BLaER1 treated with 17β-estradiol and CSF1 and Interleukin-3, amounts not matched to agents 10 nM and 100 nM (cell line): ENCODE data around the gene PHYHIPL.
"Not testable (repeated sequence)": the region's sequence is repeated elsewhere in the genome, so short reads cannot be mapped to it uniquely, and the experiment has no call there.

Source experiments
- H3K27ac ChIP-seq, 11 experiments: shearing (Covaris generic); formaldehyde crosslinking; 2 replicates each; pipeline ENCODE4 v1.8.1; 2022
- H3K27me3 ChIP-seq, 11 experiments: shearing (Covaris generic); formaldehyde crosslinking; 2 replicates each; pipeline ENCODE4 v1.8.1; 2022
- H3K36me3 ChIP-seq, 11 experiments: shearing (Covaris generic); formaldehyde crosslinking; 2 replicates each; pipeline ENCODE4 v1.8.1; 2022
- H3K4me1 ChIP-seq, 10 experiments: shearing (Covaris generic); formaldehyde crosslinking; 2 replicates each; pipeline ENCODE4 v1.8.1; 2022
- H3K4me2 ChIP-seq, 11 experiments: shearing (Covaris generic); formaldehyde crosslinking; 2 replicates each; pipeline ENCODE4 v1.8.1; 2022
- H3K4me3 ChIP-seq, 10 experiments: shearing (Covaris generic); formaldehyde crosslinking; 2 replicates each; pipeline ENCODE4 v1.8.1; 2022
- H3K9ac ChIP-seq, 11 experiments: shearing (Covaris generic); formaldehyde crosslinking; 2 replicates each; pipeline ENCODE4 v1.8.1; 2022
- H3K9me3 ChIP-seq, 11 experiments: shearing (Covaris generic); formaldehyde crosslinking; replicated peaks in 1 of 11; 2 replicates each; pipeline ENCODE4 v1.8.1; 2022
- H4K20me1 ChIP-seq, 11 experiments: shearing (Covaris generic); formaldehyde crosslinking; 2 replicates each; pipeline ENCODE4 v1.8.1; 2022
- Cebpa-rat ChIP-seq, 11 experiments: shearing (Covaris generic); IDR thresholded peaks; 2 replicates each; pipeline ENCODE4 v1.8.1; 2022

PHYHIPL gene

DNA sequence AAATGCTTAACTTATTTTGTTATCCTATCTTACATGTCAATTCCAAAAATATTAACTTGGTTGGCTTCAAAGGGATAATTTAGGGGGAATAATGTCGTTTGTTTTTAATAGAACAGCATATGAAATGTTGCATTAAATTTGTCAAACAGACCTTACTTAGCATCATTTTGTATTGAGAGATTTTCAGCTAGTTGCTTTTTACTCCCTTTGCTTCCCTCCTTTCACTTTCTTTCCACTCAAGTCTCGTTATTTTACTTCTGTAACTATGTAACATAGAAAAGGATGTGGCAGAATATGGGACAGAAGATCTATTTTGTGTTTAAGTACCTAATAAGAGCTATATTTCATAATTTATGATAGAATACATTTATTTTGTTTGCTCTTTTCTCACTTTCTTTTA lies 2.6 kb downstream of the PHYHIPL start:
- H3K4me1 ChIP-seq = no peaks in the 10 kb centered on the region
- H4K20me1 ChIP-seq = no peaks in the 10 kb centered on the region
- H3K27ac ChIP-seq = no peak overlapping the region
- H3K36me3 ChIP-seq = no peaks in the 10 kb centered on the region
- H3K4me2 ChIP-seq = no peak overlapping the region
- no peak overlapping the region for H3K9ac ChIP-seq
- no peak overlapping the region for H3K4me3 ChIP-seq
- peaks cover 13 to 20% (median 17%) of the 10 kb centered on the region in 11 experiments; a peak in 21 of 22 replicates for H3K9me3 ChIP-seq
- TF ChIP-seq Cebpa-rat (IDR thresholded peaks at IDR 0.05) = no peak
- no peaks in the 10 kb centered on the region for H3K27me3 ChIP-seq

DNA sequence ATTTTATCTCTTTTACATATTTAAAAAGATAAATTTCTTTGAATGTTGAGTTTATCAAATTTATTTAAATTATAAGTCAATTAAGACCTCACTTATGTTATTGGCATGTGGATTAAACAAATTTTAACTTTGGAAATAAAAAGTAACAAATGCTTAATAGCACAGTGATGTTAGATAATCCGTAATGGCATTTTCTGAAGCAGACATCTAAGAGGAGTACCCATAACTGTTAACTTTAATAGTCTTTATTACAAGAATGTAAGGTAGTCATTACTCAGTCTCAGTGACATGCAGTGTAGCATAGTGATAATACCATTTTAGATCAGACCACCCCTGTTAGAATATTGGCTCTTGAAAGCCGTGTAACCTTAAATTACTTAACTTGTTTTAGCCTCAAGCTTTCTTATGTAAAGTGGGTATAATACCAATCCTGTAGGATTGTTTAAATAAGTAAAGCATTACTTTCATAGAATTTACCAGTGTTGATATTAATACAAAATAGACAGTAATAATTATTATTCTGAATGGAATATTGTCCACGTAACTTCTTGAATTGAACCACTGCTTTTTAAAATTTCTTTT lies 4.3 kb downstream of the PHYHIPL start:
- no peaks in the 10 kb centered on the region for H4K20me1 ChIP-seq
- H3K36me3 ChIP-seq = no peaks in the 10 kb centered on the region
- H3K4me2 ChIP-seq = no peak overlapping the region
- H3K9ac ChIP-seq = no peak overlapping the region
- H3K27ac ChIP-seq = no peak overlapping the region
- H3K4me3 ChIP-seq = no peak overlapping the region
- no peak for TF ChIP-seq Cebpa-rat (IDR thresholded peaks at IDR 0.05)
- no peaks in the 10 kb centered on the region for H3K4me1 ChIP-seq
- peaks cover 12 to 16% (median 15%) of the 10 kb centered on the region in 11 experiments; a peak in 21 of 22 replicates for H3K9me3 ChIP-seq
- no peaks in the 10 kb centered on the region for H3K27me3 ChIP-seq

DNA sequence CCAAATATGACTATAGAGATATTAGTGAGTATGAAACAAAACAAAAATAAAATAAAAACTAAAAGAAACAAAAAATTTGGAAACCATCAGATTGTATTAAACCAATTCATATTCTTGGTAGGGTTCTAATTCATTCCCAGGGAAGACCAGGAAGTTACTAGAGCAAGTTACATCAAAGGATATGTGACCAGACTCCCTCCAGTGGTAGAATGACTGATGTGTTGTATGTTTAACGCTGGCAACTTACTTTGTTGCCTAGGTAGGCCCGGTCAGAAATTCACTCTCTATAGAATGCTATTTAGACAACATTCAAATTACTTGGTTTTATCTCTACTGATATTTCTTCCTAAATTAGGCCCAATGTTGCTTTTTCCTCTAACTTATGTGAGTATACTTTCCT lies 5.2 kb downstream of the PHYHIPL start:
- Histone ChIP-seq H3K4me2 (no peak overlapping the region), H3K27me3 (no peaks in the 10 kb centered on the region), H4K20me1 (no peaks in the 10 kb centered on the region), H3K27ac (no peak overlapping the region), H3K36me3 (no peaks in the 10 kb centered on the region), H3K4me1 (no peaks in the 10 kb centered on the region), H3K9ac (no peak overlapping the region), H3K4me3 (no peak overlapping the region), H3K9me3 (peaks cover 4 to 8% (median 7%) of the 10 kb centered on the region in 11 experiments; a peak in 21 of 22 replicates)
- no peak for TF ChIP-seq Cebpa-rat (IDR thresholded peaks at IDR 0.05)

DNA sequence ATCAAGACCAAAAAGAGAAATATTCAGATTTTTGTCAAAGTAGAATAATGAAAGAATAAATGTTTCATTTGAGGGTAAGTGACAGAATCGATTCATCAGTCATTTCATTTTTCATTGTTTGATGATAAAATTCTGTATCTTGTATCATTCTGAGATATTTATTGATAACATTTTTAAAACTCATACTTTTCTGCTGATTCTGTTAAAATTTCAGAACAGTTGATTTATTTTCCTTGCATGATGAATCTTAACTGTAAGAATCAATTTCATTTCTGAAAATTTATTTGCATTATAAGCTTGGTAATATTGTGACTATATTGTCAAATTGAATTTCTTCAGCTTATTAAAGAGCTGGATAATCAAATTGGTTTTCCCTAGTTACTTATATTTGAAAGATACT lies 13.9 kb downstream of the PHYHIPL start:
- H3K4me3 ChIP-seq = no peak overlapping the region

DNA sequence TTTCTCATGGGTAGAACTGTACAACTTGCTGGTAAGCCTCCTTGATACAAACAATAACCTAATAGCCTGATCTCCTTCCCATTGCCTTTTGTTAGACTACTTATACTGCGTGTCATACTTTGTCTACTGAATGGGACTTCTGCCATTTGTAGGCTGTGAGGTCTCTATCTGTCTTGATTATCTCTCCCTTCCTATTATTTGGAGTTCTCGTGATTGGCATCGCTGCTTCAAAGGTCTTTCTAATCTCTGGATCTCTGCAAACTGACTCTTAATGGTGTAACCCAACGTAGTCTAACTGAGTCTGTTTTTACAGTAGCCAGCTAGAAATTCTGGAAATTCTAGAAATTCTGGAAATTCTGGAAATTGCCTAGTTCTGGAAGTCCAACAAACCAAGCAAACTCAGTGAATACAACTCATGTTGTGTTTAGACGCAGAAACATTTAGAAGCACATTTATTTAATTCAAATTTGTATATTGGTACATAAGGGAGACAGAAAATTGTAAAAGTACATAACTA lies 29.8 kb downstream of the PHYHIPL start:
- Histone ChIP-seq H3K4me1 (no peaks in the 10 kb centered on the region), H4K20me1 (no peaks in the 10 kb centered on the region), H3K27me3 (no peaks in the 10 kb centered on the region; a peak in 1 of 22 replicates), H3K27ac (no peak overlapping the region), H3K4me3 (no peak overlapping the region), H3K4me2 (no peak overlapping the region), H3K36me3 (no peaks in the 10 kb centered on the region), H3K9ac (no peak overlapping the region), H3K9me3 (peaks cover 0 to 13% (median 4%) of the 10 kb centered on the region in 11 experiments; a peak in 7 of 22 replicates)
- no peak for TF ChIP-seq Cebpa-rat (IDR thresholded peaks at IDR 0.05)

More for the DNA sequence above, 13.9 kb downstream of the PHYHIPL start:
- no peaks in the 10 kb centered on the region for H3K9me3 ChIP-seq
- no peaks in the 10 kb centered on the region for H3K4me1 ChIP-seq
- no peak overlapping the region for H3K27ac ChIP-seq
- no peak overlapping the region for H3K4me2 ChIP-seq
- no peaks in the 10 kb centered on the region for H4K20me1 ChIP-seq
- H3K9ac ChIP-seq = no peak overlapping the region
- no peaks in the 10 kb centered on the region for H3K36me3 ChIP-seq
- H3K27me3 ChIP-seq = no peaks in the 10 kb centered on the region
- no peak for TF ChIP-seq Cebpa-rat (IDR thresholded peaks at IDR 0.05)

DNA sequence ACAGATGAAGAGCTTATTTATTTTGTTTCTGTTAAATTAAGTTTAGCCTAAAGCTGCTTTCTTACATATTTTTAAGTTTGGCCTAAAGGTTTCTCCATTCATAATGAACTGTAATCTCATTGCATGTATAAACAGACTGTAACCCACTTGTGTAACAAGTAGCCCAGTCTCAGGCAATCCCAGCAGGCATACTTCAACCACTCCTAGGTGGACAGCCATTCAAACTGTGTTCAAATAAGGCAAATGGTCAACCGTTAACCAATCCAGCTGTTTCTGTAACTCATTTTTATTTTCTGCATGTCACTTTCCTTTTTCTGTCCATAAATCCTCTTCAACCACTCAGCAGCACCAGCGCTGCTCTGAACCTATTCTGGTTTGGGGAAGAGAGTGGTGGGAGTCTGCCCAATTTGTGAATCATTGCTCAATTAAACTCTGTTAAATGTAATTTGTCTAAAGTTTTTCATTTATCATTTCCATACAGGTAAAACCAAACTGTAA lies 35.9 kb downstream of the PHYHIPL start:
- Histone ChIP-seq H4K20me1 (no peaks in the 10 kb centered on the region), H3K9ac (no peak overlapping the region), H3K4me3 (no peak overlapping the region), H3K36me3 (no peaks in the 10 kb centered on the region), H3K4me2 (no peak overlapping the region), H3K27me3 (no peaks in the 10 kb centered on the region), H3K9me3 (peaks cover 0 to 11% (median 4%) of the 10 kb centered on the region in 11 experiments; a peak in 7 of 22 replicates), H3K4me1 (no peaks in the 10 kb centered on the region), H3K27ac (no peak overlapping the region)
- TF ChIP-seq Cebpa-rat (IDR thresholded peaks at IDR 0.05) = no peak

DNA sequence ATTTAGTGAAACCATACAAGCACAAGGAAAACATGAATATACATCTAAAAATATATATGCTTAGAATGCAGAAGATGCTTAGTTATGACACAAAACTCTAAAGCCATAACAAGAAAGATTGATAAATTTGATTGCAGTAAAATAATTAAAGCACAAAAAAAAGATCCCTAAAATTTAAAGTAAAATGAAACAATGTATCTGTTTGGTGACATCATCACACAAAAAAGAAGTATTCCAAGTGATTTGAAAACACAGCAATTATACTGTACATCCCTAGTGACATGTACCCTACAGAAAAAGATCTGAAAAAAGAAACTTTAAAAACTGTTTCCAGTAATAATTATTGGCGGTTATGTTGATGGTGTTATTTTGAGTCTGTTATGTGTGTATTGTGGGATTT lies 37.7 kb downstream of the PHYHIPL start:
- H3K27ac ChIP-seq = no peak overlapping the region
- no peaks in the 10 kb centered on the region for H3K36me3 ChIP-seq
- no peak overlapping the region for H3K4me3 ChIP-seq
- H3K4me1 ChIP-seq = no peaks in the 10 kb centered on the region
- H3K9ac ChIP-seq = no peak overlapping the region
- no peak overlapping the region for H3K4me2 ChIP-seq
- TF ChIP-seq Cebpa-rat (IDR thresholded peaks at IDR 0.05) = no peak
- H4K20me1 ChIP-seq = no peaks in the 10 kb centered on the region
- no peaks in the 10 kb centered on the region for H3K9me3 ChIP-seq
- H3K27me3 ChIP-seq = no peaks in the 10 kb centered on the region

DNA sequence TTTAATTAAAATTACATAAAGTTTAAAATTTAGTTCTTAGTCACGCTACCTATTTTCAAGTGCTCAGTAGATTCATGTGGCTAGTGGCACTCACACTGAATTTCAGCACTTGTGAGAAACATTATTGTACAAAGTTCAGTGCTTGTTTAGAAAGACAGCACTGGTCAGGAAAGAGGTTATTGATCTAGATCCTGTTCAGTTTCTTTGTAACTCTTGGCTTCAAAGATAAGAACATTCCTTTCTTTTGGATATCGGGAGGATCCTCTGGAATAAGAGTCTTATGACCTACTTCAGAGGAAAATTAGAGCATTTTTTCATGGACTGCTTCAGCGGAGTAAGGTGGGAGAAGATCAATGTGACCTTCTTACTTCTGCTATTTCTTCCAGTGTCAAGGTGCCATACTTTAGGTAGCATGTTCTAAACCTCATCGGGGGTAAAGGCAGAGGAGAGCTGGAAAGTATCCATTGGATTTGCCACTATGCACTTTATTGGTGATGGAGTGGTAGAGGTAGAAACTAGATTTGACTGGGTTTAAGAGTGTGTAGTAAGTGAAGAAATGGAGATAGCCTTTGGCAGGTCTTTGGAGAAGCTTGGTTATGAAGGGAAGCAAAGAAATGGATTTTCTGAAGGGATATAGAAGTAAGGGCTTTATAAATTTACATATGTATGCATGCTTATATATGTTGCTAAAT lies 39.9 kb downstream of the PHYHIPL start:
- no peaks in the 10 kb centered on the region for H3K4me1 ChIP-seq
- H3K36me3 ChIP-seq = no peaks in the 10 kb centered on the region
- H4K20me1 ChIP-seq = no peaks in the 10 kb centered on the region
- no peaks in the 10 kb centered on the region for H3K9me3 ChIP-seq
- no peak overlapping the region for H3K9ac ChIP-seq
- TF ChIP-seq Cebpa-rat (IDR thresholded peaks at IDR 0.05) = no peak
- H3K27me3 ChIP-seq = no peaks in the 10 kb centered on the region
- H3K4me2 ChIP-seq = no peak overlapping the region
- H3K27ac ChIP-seq = no peak overlapping the region
- H3K4me3 ChIP-seq = no peak overlapping the region

DNA sequence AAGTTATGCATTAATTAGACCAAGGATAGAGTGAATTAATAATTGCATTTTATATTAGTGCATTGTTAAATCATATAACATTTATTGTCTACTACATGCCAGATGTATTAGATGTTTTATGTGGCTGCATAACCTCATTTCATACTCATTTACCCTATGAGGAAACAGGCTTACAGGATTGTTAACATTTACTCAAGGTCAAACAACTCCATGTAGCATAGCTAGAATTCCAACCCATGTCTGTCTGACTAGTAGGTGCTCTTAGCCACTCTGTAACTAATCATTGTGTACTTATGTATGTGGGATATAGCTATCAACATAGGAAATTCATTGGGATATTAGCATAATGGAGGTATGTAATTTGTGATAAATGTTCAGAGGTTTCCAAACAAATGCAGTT lies 46.3 kb downstream of the PHYHIPL start:
- no peaks in the 10 kb centered on the region for H3K27me3 ChIP-seq
- H3K4me2 ChIP-seq = no peak overlapping the region
- H3K9ac ChIP-seq = no peak overlapping the region
- no peak for TF ChIP-seq Cebpa-rat (IDR thresholded peaks at IDR 0.05)
- no peaks in the 10 kb centered on the region for H3K4me1 ChIP-seq
- H3K4me3 ChIP-seq = no peak overlapping the region
- no peaks in the 10 kb centered on the region for H4K20me1 ChIP-seq
- no peak overlapping the region for H3K27ac ChIP-seq
- H3K36me3 ChIP-seq = no peaks in the 10 kb centered on the region
- H3K9me3 ChIP-seq = no peaks in the 10 kb centered on the region

DNA sequence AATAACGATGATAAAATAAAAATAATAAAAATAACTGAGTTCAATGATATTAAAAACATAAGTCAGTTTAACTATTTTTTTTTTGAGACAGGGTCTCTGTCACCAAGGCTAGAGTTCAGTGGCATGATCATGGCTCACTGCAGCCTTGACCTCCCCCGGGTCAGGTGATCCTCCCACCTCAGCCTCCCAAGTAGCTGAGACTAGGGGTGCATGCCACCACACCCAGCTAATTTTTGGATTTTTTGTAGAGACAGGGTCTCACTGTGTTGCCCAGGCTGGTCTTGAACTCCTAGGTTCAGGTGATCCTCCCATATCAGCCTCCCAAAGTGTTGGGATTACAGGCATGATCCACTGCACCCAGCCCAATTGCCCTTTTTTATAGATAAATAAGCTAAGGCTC lies 47.2 kb downstream of the PHYHIPL start:
- not testable (repeated sequence) for H3K4me2 ChIP-seq, H3K36me3 ChIP-seq, H3K27ac ChIP-seq, H3K4me1 ChIP-seq, H3K27me3 ChIP-seq, H4K20me1 ChIP-seq, H3K9me3 ChIP-seq, H3K4me3 ChIP-seq, H3K9ac ChIP-seq
